ENCODE data around the gene NOL4L. TPM values are rescaled to one million over a fixed set of nuclear protein-coding genes. Genes with fewer than 3 reads are reported as not detected.

Gene NOL4L
- total and polyA plus RNA-seq, 2 experiments from 2014 or later = 38.8 to 39.2 TPM

DNA sequence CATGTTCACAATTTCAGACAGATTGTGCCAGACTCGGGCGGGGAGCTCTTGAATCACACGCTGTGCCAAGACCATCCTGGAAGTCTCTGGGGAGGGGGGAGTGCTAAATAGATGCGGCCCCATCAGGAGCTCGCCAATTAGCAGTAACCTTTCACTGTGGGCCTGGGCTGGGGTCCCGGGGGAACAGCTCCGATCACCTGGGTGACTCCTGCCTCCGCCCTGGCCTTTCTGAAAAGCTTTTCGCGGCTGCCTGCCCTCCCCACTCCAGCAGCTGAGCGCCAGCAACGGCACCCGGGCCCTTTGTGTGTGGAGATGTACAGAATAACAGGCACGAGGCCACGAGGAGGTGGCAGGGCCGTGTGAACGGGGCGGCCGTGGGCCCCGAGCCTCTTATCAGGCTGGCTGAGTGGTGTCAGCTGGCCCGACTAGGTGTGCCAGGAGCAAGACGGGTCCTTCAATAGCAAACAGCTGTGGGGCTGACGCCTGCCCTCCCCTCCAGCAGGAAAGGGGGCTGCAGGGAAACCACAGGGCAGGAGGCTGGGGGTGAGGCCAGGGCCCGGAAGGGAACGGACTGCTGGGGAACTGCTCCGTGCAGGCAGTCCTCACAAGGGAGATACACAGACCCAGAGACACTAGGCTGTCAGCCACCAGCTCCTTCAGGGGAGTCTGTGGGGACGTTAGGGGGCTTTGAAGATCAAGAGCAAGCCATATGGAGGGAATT is 56.8 kb downstream of the NOL4L start:
- ATAC-seq (peak; percentile 47), DNase-seq (ENCODE audit: low spot score) (no peak)
- peak overlapping the region; percentile 48; the same call in 1 of the 2 replicates for H3K4me2 ChIP-seq
- no peaks in the 10 kb centered on the region for H3K79me2 ChIP-seq (replicated peaks; ENCODE audit: insufficient read depth)
- peak overlapping the region; percentile 91 for H2AFZ ChIP-seq
- peaks cover 13% of the 10 kb centered on the region for H3K27me3 Mint-ChIP-seq (ENCODE audit: insufficient read depth, low read depth, poor library complexity)
- H3K36me3 ChIP-seq (ENCODE audit: insufficient read depth) = no peaks in the 10 kb centered on the region
- no peaks in the 10 kb centered on the region for H3K9me3 Mint-ChIP-seq
- H3F3A ChIP-seq (replicated peaks; ENCODE audit: low read depth) = peaks cover 2% of the 10 kb centered on the region; the same call in 1 of the 2 replicates
- H4K20me1 ChIP-seq (replicated peaks; ENCODE audit: insufficient read depth) = peaks cover under 1% of the 10 kb centered on the region; the same call in 1 of the 2 replicates
- no peak overlapping the region for H3K27ac ChIP-seq (ENCODE audit: low read depth)
- no peak overlapping the region for H3K4me3 Mint-ChIP-seq
- H3K27ac Mint-ChIP-seq = no peak overlapping the region
- no peak overlapping the region for H3K4me3 ChIP-seq
- peaks cover 14% of the 10 kb centered on the region; the same call in 1 of the 2 replicates for H3K4me1 ChIP-seq (ENCODE audit: insufficient read depth)
- no peaks in the 10 kb centered on the region for H3K36me3 Mint-ChIP-seq (ENCODE audit: low read depth)
- TF ChIP-seq CREB1 (CRISPR knock-in tag; IDR thresholded peaks at IDR 0.05; ENCODE audit: low read depth) = no peak
- no peak for TF ChIP-seq EZH2phosphoT487 (IDR thresholded peaks at IDR 0.05; ENCODE audit: unreplicated experiment)
- TF ChIP-seq, protein P1, sequence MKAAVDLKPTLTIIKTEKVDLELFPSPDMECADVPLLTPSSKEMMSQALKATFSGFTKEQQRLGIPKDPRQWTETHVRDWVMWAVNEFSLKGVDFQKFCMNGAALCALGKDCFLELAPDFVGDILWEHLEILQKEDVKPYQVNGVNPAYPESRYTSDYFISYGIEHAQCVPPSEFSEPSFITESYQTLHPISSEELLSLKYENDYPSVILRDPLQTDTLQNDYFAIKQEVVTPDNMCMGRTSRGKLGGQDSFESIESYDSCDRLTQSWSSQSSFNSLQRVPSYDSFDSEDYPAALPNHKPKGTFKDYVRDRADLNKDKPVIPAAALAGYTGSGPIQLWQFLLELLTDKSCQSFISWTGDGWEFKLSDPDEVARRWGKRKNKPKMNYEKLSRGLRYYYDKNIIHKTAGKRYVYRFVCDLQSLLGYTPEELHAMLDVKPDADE (IDR thresholded peaks at IDR 0.05) = no peak
- TF ChIP-seq ZNF114 (CRISPR knock-in tag; IDR thresholded peaks at IDR 0.05) = no peak
- no peak for TF ChIP-seq STAT1 (IDR thresholded peaks at IDR 0.05; ENCODE audit: unreplicated experiment)
- TF ChIP-seq, protein P2, sequence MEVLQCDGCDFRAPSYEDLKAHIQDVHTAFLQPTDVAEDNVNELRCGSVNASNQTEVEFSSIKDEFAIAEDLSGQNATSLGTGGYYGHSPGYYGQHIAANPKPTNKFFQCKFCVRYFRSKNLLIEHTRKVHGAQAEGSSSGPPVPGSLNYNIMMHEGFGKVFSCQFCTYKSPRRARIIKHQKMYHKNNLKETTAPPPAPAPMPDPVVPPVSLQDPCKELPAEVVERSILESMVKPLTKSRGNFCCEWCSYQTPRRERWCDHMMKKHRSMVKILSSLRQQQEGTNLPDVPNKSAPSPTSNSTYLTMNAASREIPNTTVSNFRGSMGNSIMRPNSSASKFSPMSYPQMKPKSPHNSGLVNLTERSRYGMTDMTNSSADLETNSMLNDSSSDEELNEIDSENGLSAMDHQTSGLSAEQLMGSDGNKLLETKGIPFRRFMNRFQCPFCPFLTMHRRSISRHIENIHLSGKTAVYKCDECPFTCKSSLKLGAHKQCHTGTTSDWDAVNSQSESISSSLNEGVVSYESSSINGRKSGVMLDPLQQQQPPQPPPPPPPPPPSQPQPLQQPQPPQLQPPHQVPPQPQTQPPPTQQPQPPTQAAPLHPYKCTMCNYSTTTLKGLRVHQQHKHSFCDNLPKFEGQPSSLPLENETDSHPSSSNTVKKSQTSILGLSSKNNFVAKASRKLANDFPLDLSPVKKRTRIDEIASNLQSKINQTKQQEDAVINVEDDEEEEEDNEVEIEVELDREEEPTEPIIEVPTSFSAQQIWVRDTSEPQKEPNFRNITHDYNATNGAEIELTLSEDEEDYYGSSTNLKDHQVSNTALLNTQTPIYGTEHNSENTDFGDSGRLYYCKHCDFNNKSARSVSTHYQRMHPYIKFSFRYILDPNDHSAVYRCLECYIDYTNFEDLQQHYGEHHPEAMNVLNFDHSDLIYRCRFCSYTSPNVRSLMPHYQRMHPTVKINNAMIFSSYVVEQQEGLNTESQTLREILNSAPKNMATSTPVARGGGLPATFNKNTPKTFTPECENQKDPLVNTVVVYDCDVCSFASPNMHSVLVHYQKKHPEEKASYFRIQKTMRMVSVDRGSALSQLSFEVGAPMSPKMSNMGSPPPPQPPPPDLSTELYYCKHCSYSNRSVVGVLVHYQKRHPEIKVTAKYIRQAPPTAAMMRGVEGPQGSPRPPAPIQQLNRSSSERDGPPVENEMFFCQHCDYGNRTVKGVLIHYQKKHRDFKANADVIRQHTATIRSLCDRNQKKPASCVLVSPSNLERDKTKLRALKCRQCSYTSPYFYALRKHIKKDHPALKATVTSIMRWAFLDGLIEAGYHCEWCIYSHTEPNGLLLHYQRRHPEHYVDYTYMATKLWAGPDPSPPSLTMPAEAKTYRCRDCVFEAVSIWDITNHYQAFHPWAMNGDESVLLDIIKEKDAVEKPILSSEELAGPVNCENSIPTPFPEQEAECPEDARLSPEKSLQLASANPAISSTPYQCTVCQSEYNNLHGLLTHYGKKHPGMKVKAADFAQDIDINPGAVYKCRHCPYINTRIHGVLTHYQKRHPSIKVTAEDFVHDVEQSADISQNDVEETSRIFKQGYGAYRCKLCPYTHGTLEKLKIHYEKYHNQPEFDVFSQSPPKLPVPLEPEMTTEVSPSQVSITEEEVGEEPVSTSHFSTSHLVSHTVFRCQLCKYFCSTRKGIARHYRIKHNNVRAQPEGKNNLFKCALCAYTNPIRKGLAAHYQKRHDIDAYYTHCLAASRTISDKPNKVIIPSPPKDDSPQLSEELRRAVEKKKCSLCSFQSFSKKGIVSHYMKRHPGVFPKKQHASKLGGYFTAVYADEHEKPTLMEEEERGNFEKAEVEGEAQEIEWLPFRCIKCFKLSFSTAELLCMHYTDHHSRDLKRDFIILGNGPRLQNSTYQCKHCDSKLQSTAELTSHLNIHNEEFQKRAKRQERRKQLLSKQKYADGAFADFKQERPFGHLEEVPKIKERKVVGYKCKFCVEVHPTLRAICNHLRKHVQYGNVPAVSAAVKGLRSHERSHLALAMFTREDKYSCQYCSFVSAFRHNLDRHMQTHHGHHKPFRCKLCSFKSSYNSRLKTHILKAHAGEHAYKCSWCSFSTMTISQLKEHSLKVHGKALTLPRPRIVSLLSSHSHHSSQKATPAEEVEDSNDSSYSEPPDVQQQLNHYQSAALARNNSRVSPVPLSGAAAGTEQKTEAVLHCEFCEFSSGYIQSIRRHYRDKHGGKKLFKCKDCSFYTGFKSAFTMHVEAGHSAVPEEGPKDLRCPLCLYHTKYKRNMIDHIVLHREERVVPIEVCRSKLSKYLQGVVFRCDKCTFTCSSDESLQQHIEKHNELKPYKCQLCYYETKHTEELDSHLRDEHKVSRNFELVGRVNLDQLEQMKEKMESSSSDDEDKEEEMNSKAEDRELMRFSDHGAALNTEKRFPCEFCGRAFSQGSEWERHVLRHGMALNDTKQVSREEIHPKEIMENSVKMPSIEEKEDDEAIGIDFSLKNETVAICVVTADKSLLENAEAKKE (CRISPR knock-in tag; IDR thresholded peaks at IDR 0.05) = no peak
- TF ChIP-seq, protein P3, sequence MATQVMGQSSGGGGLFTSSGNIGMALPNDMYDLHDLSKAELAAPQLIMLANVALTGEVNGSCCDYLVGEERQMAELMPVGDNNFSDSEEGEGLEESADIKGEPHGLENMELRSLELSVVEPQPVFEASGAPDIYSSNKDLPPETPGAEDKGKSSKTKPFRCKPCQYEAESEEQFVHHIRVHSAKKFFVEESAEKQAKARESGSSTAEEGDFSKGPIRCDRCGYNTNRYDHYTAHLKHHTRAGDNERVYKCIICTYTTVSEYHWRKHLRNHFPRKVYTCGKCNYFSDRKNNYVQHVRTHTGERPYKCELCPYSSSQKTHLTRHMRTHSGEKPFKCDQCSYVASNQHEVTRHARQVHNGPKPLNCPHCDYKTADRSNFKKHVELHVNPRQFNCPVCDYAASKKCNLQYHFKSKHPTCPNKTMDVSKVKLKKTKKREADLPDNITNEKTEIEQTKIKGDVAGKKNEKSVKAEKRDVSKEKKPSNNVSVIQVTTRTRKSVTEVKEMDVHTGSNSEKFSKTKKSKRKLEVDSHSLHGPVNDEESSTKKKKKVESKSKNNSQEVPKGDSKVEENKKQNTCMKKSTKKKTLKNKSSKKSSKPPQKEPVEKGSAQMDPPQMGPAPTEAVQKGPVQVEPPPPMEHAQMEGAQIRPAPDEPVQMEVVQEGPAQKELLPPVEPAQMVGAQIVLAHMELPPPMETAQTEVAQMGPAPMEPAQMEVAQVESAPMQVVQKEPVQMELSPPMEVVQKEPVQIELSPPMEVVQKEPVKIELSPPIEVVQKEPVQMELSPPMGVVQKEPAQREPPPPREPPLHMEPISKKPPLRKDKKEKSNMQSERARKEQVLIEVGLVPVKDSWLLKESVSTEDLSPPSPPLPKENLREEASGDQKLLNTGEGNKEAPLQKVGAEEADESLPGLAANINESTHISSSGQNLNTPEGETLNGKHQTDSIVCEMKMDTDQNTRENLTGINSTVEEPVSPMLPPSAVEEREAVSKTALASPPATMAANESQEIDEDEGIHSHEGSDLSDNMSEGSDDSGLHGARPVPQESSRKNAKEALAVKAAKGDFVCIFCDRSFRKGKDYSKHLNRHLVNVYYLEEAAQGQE (IDR thresholded peaks at IDR 0.05; ENCODE audit: unreplicated experiment) = no peak
- TF ChIP-seq ZNF331 (CRISPR knock-in tag; IDR thresholded peaks at IDR 0.05; ENCODE audit: low read depth) = no peak
- TF ChIP-seq JUNB (IDR thresholded peaks at IDR 0.05; ENCODE audit: unreplicated experiment) = no peak
- TF ChIP-seq EZH2 (IDR thresholded peaks at IDR 0.05; ENCODE audit: low read depth, unreplicated experiment) = no peak
- no peak for TF ChIP-seq NANOG (IDR thresholded peaks at IDR 0.05; ENCODE audit: borderline replicate concordance)
- TF ChIP-seq, protein P4, sequence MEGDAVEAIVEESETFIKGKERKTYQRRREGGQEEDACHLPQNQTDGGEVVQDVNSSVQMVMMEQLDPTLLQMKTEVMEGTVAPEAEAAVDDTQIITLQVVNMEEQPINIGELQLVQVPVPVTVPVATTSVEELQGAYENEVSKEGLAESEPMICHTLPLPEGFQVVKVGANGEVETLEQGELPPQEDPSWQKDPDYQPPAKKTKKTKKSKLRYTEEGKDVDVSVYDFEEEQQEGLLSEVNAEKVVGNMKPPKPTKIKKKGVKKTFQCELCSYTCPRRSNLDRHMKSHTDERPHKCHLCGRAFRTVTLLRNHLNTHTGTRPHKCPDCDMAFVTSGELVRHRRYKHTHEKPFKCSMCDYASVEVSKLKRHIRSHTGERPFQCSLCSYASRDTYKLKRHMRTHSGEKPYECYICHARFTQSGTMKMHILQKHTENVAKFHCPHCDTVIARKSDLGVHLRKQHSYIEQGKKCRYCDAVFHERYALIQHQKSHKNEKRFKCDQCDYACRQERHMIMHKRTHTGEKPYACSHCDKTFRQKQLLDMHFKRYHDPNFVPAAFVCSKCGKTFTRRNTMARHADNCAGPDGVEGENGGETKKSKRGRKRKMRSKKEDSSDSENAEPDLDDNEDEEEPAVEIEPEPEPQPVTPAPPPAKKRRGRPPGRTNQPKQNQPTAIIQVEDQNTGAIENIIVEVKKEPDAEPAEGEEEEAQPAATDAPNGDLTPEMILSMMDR (conservative IDR thresholded peaks at IDR 0.05; ENCODE audit: low read depth in 2 of 2) = no peak
- no peak for TF ChIP-seq POLR2AphosphoS5 (IDR thresholded peaks at IDR 0.05; ENCODE audit: low read depth)
- no peaks in the 10 kb centered on the region for H3K27me3 ChIP-seq (ENCODE audit: insufficient read depth)
- no peaks in the 10 kb centered on the region for H3K9me2 ChIP-seq (ENCODE audit: insufficient read depth)
- H3K4me1 Mint-ChIP-seq = peaks cover 10% of the 10 kb centered on the region

Data from GM23338 (cell line).